CD14-positive monocyte (primary cell): Measurements from ENCODE around the gene CAMK1. TPM values are rescaled to one million over a fixed set of nuclear protein-coding genes. Genes with fewer than 3 reads are reported as not detected.

Source experiments
- DNase-seq, 3 donors: peaks; one replicate each; pipeline ENCODE4 v3.0.0-alpha.2; 2011 to 2022
- H2AFZ ChIP-seq: 2 replicates; pipeline ENCODE4 v1.6.0; 2012; ENCODE audit warnings: mild to moderate bottlenecking, low read depth, low read length, inconsistent platforms; ENCODE audit not compliant: insufficient read depth, poor library complexity, severe bottlenecking
- H3K27ac ChIP-seq, 2 donors: 1 replicate in 1 of 2; 2 replicates in 1 of 2; pipeline ENCODE4 v1.5.1; 2012 to 2013; ENCODE audit warnings: low read length in 2 of 2, control low read depth in 1 of 2, inconsistent platforms in 1 of 2, low read depth in 1 of 2, mild to moderate bottlenecking in 1 of 2
- H3K27me3 ChIP-seq, 2 donors: one replicate each; pipeline versions ENCODE4 v1.6.0 to v1.6.1; 2011 to 2013; ENCODE audit warnings: low read length in 2 of 2; ENCODE audit not compliant: control insufficient read depth in 2 of 2, insufficient read depth in 2 of 2
- H3K36me3 ChIP-seq, 2 donors: replicated peaks in 1 of 2; 1 replicate in 1 of 2; 2 replicates in 1 of 2; pipeline versions ENCODE4 v1.5.1 to v1.6.1; 2012 to 2013; ENCODE audit warnings: low read length in 2 of 2, control low read depth in 1 of 2, inconsistent platforms in 1 of 2, mild to moderate bottlenecking in 1 of 2; ENCODE audit not compliant: insufficient read depth in 2 of 2, control insufficient read depth in 1 of 2
- H3K4me1 ChIP-seq, 2 donors: 1 replicate in 1 of 2; 2 replicates in 1 of 2; pipeline versions ENCODE4 v1.5.1 to v1.6.1; 2012 to 2013; ENCODE audit warnings: low read length in 2 of 2, control low read depth in 1 of 2, inconsistent platforms in 1 of 2, mild to moderate bottlenecking in 1 of 2, moderate library complexity in 1 of 2; ENCODE audit not compliant: insufficient read depth in 2 of 2, control insufficient read depth in 1 of 2
- H3K4me2 ChIP-seq: replicated peaks from 2 replicates; pipeline ENCODE3; 2012; ENCODE audit warnings: low read length, moderate library complexity, mild to moderate bottlenecking; ENCODE audit not compliant: poor library complexity, severe bottlenecking; ENCODE audit errors: extremely low read depth
- H3K4me3 ChIP-seq, 3 experiments: fragments of 200-600 bp in 1 of 3; sonication (generic) in 1 of 3; replicated peaks in 1 of 3; 1 replicate in 2 of 3; 2 replicates in 1 of 3; pipeline ENCODE4 v1.5.1; 2011 to 2013; ENCODE audit warnings: low read length in 3 of 3, mild to moderate bottlenecking in 3 of 3, control low read depth in 2 of 3, low read depth in 2 of 3, inconsistent platforms in 1 of 3, moderate library complexity in 1 of 3
- H3K79me2 ChIP-seq: 2 replicates; pipeline ENCODE4 v1.6.0; 2012; ENCODE audit warnings: mild to moderate bottlenecking, control low read depth, inconsistent platforms, low read length, moderate library complexity; ENCODE audit not compliant: insufficient read depth
- H3K9ac ChIP-seq: 2 replicates; pipeline ENCODE4 v1.6.0; 2017; ENCODE audit warnings: low read length, mild to moderate bottlenecking; ENCODE audit not compliant: insufficient read depth, poor library complexity, severe bottlenecking
- H3K9me3 ChIP-seq, 2 donors: replicated peaks in 1 of 2; 1 replicate in 1 of 2; 2 replicates in 1 of 2; pipeline versions ENCODE4 v1.5.1 to v1.6.1; 2012 to 2013; ENCODE audit warnings: low read length in 2 of 2, control low read depth in 1 of 2; ENCODE audit not compliant: control insufficient read depth in 1 of 2, insufficient read depth in 1 of 2
- H4K20me1 ChIP-seq: 2 replicates; pipeline ENCODE4 v1.6.0; 2012; ENCODE audit warnings: mild to moderate bottlenecking, low read length, control low read depth, moderate library complexity; ENCODE audit not compliant: insufficient read depth
- H3K27ac Mint-ChIP-seq, 7 donors: one replicate each; pipeline ENCODE4 v1.8.0; 2020; ENCODE audit warnings: mild to moderate bottlenecking in 7 of 7, mixed read lengths in 7 of 7, moderate library complexity in 6 of 7, inconsistent platforms in 2 of 7
- H3K27me3 Mint-ChIP-seq, 3 donors: one replicate each; pipeline ENCODE4 v1.8.0; 2021 to 2022; ENCODE audit warnings: low read depth in 3 of 3, mild to moderate bottlenecking in 3 of 3, mixed read lengths in 3 of 3, moderate library complexity in 3 of 3, inconsistent platforms in 1 of 3
- H3K36me3 Mint-ChIP-seq, 2 donors: one replicate each; pipeline ENCODE4 v1.8.0; 2020; ENCODE audit warnings: mixed read lengths in 2 of 2, inconsistent platforms in 1 of 2, mild to moderate bottlenecking in 1 of 2
- H3K4me1 Mint-ChIP-seq: one replicate; pipeline ENCODE4 v1.8.0; 2020; ENCODE audit warnings: mild to moderate bottlenecking, mixed read lengths
- H3K4me3 Mint-ChIP-seq, 2 donors: one replicate each; pipeline ENCODE4 v1.8.0; 2020; ENCODE audit warnings: mild to moderate bottlenecking in 2 of 2, mixed read lengths in 2 of 2, moderate library complexity in 1 of 2
- H3K9me3 Mint-ChIP-seq, 7 donors: one replicate each; pipeline ENCODE4 v1.8.0; 2020 to 2022; ENCODE audit warnings: mixed read lengths in 7 of 7, mild to moderate bottlenecking in 6 of 7, moderate library complexity in 6 of 7, inconsistent platforms in 2 of 7
- WGBS: methylation state at CpG from one replicate; pipeline ENCODE4 v1.1.5; 2013; ENCODE audit warnings: missing lambda C conversion rate; ENCODE audit not compliant: insufficient coverage; 5-methylcytosine and 5-hydroxymethylcytosine counted together
- intact Hi-C, 2 donors: fragments of 100-400 bp; cut with micrococcal nuclease; formaldehyde crosslinking; loops; one replicate each; pipeline versions ENCODE4 v1.15.0 to v1.15.1; 2023
- polyA plus RNA-seq, 3 donors: library from polyadenylated mRNA; depleted of rRNA in 1 of 3; unstranded in 2 of 3; stranded (reverse) in 1 of 3; fragments of 300-500 nt in 2 of 3; fragments of >200 nt in 1 of 3; fragmentation: Illumina TruSeq in 2 of 3; gene quantifications; 1 replicate in 2 of 3; 2 replicates in 1 of 3; pipeline ENCODE4 v1.2.3, GENCODE V29; 2012 to 2021
- TF ChIP-seq, protein P1 (sequence below): fragments of 200-600 bp; IDR thresholded peaks from one replicate; pipeline ENCODE4 v1.8.0; 2022; ENCODE audit warnings: antibody characterized with exemption, mild to moderate bottlenecking

Gene CAMK1
- polyA plus RNA-seq, 3 donors: 106 to 137 (median 118) TPM

DNA sequence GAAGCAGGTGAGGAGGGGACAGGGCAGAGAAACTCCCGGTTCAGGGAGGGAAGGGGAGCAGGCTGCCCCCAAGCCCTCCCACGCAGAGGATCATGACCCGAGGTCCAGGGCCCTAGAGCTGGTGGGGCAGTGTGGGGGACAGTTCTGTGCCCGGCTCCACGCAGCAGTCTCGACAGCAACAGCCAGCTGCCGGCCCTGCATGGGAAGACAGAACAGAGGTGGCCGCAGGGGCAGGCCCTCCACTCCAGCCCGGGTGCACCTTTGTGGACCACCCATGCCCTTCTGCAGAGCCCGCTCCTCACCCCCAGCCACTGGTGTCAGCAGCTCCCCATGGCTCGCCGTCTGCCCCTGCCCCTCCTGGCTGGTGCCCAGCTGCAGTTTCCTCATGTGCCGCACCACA, 12.3 kb downstream of the CAMK1 start:
- Histone ChIP-seq H3K4me2 (no peak overlapping the region), H3K36me3 (peaks cover 61 to 84% of the 10 kb centered on the region in 2 donors), H3K4me1 (peaks cover 12 to 14% of the 10 kb centered on the region in 2 donors), H3K9me3 (no peaks in the 10 kb centered on the region), H4K20me1 (peaks cover 43% of the 10 kb centered on the region), H3K27me3 (no peaks in the 10 kb centered on the region), H3K79me2 (peaks cover under 1% of the 10 kb centered on the region), H3K4me3 (no peak overlapping the region), H2AFZ (no peak overlapping the region), H3K27ac (no peak overlapping the region), H3K9ac (no peak overlapping the region)
- no peak for DNase-seq
- intact Hi-C loops: no loop called here
- H3K4me3 Mint-ChIP-seq: no peak overlapping the region
- H3K27me3 Mint-ChIP-seq: peaks cover 0 to 1% (median 0%) of the 10 kb centered on the region in 3 donors
- peaks cover 70 to 93% of the 10 kb centered on the region in 2 donors for H3K36me3 Mint-ChIP-seq
- no peak overlapping the region for H3K27ac Mint-ChIP-seq
- TF ChIP-seq, protein P1, sequence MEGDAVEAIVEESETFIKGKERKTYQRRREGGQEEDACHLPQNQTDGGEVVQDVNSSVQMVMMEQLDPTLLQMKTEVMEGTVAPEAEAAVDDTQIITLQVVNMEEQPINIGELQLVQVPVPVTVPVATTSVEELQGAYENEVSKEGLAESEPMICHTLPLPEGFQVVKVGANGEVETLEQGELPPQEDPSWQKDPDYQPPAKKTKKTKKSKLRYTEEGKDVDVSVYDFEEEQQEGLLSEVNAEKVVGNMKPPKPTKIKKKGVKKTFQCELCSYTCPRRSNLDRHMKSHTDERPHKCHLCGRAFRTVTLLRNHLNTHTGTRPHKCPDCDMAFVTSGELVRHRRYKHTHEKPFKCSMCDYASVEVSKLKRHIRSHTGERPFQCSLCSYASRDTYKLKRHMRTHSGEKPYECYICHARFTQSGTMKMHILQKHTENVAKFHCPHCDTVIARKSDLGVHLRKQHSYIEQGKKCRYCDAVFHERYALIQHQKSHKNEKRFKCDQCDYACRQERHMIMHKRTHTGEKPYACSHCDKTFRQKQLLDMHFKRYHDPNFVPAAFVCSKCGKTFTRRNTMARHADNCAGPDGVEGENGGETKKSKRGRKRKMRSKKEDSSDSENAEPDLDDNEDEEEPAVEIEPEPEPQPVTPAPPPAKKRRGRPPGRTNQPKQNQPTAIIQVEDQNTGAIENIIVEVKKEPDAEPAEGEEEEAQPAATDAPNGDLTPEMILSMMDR: no peak
- 96% methylated on average over 11 of the region's 13 CpGs for WGBS
- H3K4me1 Mint-ChIP-seq: peaks cover 14% of the 10 kb centered on the region
- peaks cover 0 to 7% (median 0%) of the 10 kb centered on the region in 7 donors for H3K9me3 Mint-ChIP-seq

DNA sequence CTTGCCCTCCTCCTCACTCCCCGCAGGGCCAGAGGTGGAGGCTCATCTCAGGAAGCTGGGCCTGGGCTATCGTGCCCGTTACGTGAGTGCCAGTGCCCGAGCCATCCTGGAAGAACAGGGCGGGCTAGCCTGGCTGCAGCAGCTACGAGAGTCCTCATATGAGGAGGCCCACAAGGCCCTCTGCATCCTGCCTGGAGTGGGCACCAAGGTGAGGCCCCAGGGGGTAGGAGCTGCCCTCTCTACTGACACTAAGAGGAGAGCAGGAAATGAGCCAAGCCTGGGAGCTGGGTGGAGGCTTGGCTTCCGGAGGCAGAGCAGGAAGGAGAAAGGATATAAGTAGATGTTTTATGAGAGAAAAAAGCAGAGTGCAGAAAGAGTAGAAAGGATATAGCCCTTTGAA, 15.1 kb downstream of the CAMK1 start:
- H4K20me1 ChIP-seq: peaks cover 45% of the 10 kb centered on the region
- Mint-ChIP-seq H3K4me3 (peak overlapping the region in 1 of 2 donors; percentile 67), H3K4me1 (peaks cover 34% of the 10 kb centered on the region), H3K27ac (peak overlapping the region; percentile 2 to 83 (median 43)), H3K36me3 (peaks cover 56 to 79% of the 10 kb centered on the region in 2 donors), H3K9me3 (no peaks in the 10 kb centered on the region), H3K27me3 (peaks cover 0 to 1% (median 0%) of the 10 kb centered on the region in 3 donors)
- 73% methylated on average over 7 of the region's 8 CpGs for WGBS
- no peak overlapping the region for H2AFZ ChIP-seq
- H3K4me3 ChIP-seq: peak overlapping the region in 1 of 3 experiments; percentile 3
- peak overlapping the region; percentile 6 for H3K27ac ChIP-seq
- TF ChIP-seq, protein P1: no peak
- peaks cover 23% of the 10 kb centered on the region for H3K79me2 ChIP-seq
- no peaks in the 10 kb centered on the region for H3K9me3 ChIP-seq
- no peaks in the 10 kb centered on the region for H3K27me3 ChIP-seq
- peaks cover 28 to 33% of the 10 kb centered on the region in 2 donors for H3K4me1 ChIP-seq
- intact Hi-C loops: no loop called here
- peaks cover 53 to 73% of the 10 kb centered on the region in 2 donors for H3K36me3 ChIP-seq
- H3K9ac ChIP-seq: no peak overlapping the region
- peak overlapping the region; percentile 19 for H3K4me2 ChIP-seq
- no peak for DNase-seq
